Measurements from ENCODE around the gene SLC51B. TPM values are rescaled to one million over a fixed set of nuclear protein-coding genes. Genes with fewer than 3 reads are reported as not detected.
"Not testable (repeated sequence)": the region's sequence is repeated elsewhere in the genome, so short reads cannot be mapped to it uniquely, and the experiment has no call there.

SLC51B gene
- total and polyA plus RNA-seq, 10 of the 15 experiments (the other 5 are each of a cell fraction or from before 2014, with no cell fraction given): 0.05 to 0.17 (median 0.13) TPM; not detected in 7

GRCh38 chr15:65044218-65044617 is 969 bp upstream of the SLC51B start:
- H2AFZ ChIP-seq (ENCODE audit: control insufficient read depth, low read depth, low read length); H3K27me3 ChIP-seq (replicated peaks in 1 of 2; ENCODE audit: control insufficient read depth in 2 of 2, insufficient read depth in 2 of 2, low read length in 1 of 2); intact Hi-C loops (cut with micrococcal nuclease; ENCODE audit: unreplicated experiment); H3K4me1 ChIP-seq (ENCODE audit: control insufficient read depth, insufficient read depth, low read length); H3K27ac ChIP-seq (ENCODE audit: control insufficient read depth, insufficient read depth); H3K9ac ChIP-seq (ENCODE audit: control insufficient read depth, insufficient read depth, low read length); H3K4me3 ChIP-seq; H3K36me3 ChIP-seq (ENCODE audit: control insufficient read depth in 2 of 2, insufficient read depth in 2 of 2, low read length in 1 of 2); H3K4me2 ChIP-seq (ENCODE audit: control insufficient read depth, insufficient read depth); H4K20me1 ChIP-seq (ENCODE audit: control insufficient read depth, insufficient read depth); in situ Hi-C loops (cut with MboI); FAIRE-seq; H3K79me2 ChIP-seq (ENCODE audit: control insufficient read depth, insufficient read depth, low read length); BruUV-seq (replicated peaks); DNase-seq (ENCODE audit: low read depth, low spot score); H3K9me3 ChIP-seq (replicated peaks; ENCODE audit: control insufficient read depth, insufficient read depth, low read length): not testable (repeated sequence)
- POLR2A ChIA-PET: interaction anchor here (0.7 to 2.5 kb wide), 2 partner anchors 12 to 256 kb away, joined by 3 to 6 read pairs; no protein-coding TSS in a partner anchor
- peak in 1 of 2 experiments; percentile 30; a peak in 2 of 4 replicates for TF ChIP-seq IKZF2 (IDR thresholded peaks at IDR 0.05)
- TF ChIP-seq ATF7 (IDR thresholded peaks at IDR 0.05; ENCODE audit: low read depth): 0 out of 2 replicates have a peak, but pooled peaks have one; percentile 24
- peak in 1 of 2 experiments; percentile 42; a peak in 1 of 4 replicates for TF ChIP-seq BHLHE40 (IDR thresholded peaks at IDR 0.05; ENCODE audit: borderline replicate concordance in 1 of 2, low read depth in 2 of 2, low read length in 1 of 2)
- TF ChIP-seq RAD51 (IDR thresholded peaks at IDR 0.05): peak; percentile 85
- peak; percentile 31; the same call in 1 of the 2 replicates for TF ChIP-seq RELB (IDR thresholded peaks at IDR 0.05; ENCODE audit: low read depth)
- TF ChIP-seq NR2F1 (conservative IDR thresholded peaks at IDR 0.05): 0 out of 2 replicates have a peak, but pooled peaks have one; percentile 29
- CTCF ChIA-PET: interaction anchor here (0.6 to 3.5 kb wide), 3 partner anchors 10 to 215 kb away, joined by 3 to 22 read pairs (median 3); no protein-coding TSS in a partner anchor
- 17% methylated on average over 5 of the region's 5 CpGs for WGBS (ENCODE audit: insufficient coverage, insufficient replicate concordance, low lambda C conversion rate, missing lambda C conversion rate)
- RAD21 ChIA-PET (ENCODE audit: unreplicated experiment): interaction anchor here (0.7 to 3.3 kb wide), 3 partner anchors 10 to 89 kb away, joined by 4 to 20 read pairs (median 4); no protein-coding TSS in a partner anchor
- ATAC-seq: peak; percentile 93
- SMC1A ChIA-PET (ENCODE audit: uncharacterized antibody, unreplicated experiment): interaction anchor here (0.6 to 4.9 kb wide), 2 partner anchors 10 to 13 kb away, joined by 3 to 28 read pairs; no protein-coding TSS in a partner anchor
